ENCODE results near the gene TMEM239.

Gene TMEM239

GRCh38 chr20:2815242-2815900 lies 793 bp upstream of the TMEM239 start:
- FAIRE-seq = no peak
- no peak for DNase-seq (ENCODE audit: insufficient read length, low spot score)
- TF ChIP-seq CTCF (IDR thresholded peaks at IDR 0.05; ENCODE audit: insufficient read depth, missing control alignments) = no peak

GRCh38 chr20:2816583-2817340 lies 598 bp downstream of the TMEM239 start:
- DNase-seq (ENCODE audit: insufficient read length, low spot score) = no peak
- TF ChIP-seq CTCF (IDR thresholded peaks at IDR 0.05; ENCODE audit: insufficient read depth, missing control alignments) = no peak

GRCh38 chr20:2817341-2817726 lies 1.2 kb downstream of the TMEM239 start:
- no peak for FAIRE-seq
- no peak for DNase-seq (ENCODE audit: insufficient read length, low spot score)
- no peak for TF ChIP-seq CTCF (IDR thresholded peaks at IDR 0.05; ENCODE audit: insufficient read depth, missing control alignments)

More at GRCh38 chr20:2816583-2817340, 598 bp downstream of the TMEM239 start:
- FAIRE-seq = no peak

GRCh38 chr20:2817891-2818595 lies 1.9 kb downstream of the TMEM239 start:
- no peak for TF ChIP-seq CTCF (IDR thresholded peaks at IDR 0.05; ENCODE audit: insufficient read depth, missing control alignments)

GRCh38 chr20:2820084-2820895 lies 4.1 kb downstream of the TMEM239 start:
- DNase-seq (ENCODE audit: insufficient read length, low spot score) (no peak), FAIRE-seq (no peak)
- TF ChIP-seq CTCF (IDR thresholded peaks at IDR 0.05; ENCODE audit: insufficient read depth, missing control alignments) = no peak

More at GRCh38 chr20:2817891-2818595, 1.9 kb downstream of the TMEM239 start:
- DNase-seq (ENCODE audit: insufficient read length, low spot score) (no peak), FAIRE-seq (no peak)

- FAIRE-seq = no peak
- TF ChIP-seq CTCF (IDR thresholded peaks at IDR 0.05; ENCODE audit: insufficient read depth, missing control alignments) = no peak
- no peak for DNase-seq (ENCODE audit: insufficient read length, low spot score)
Measured at GRCh38 chr20:2820896-2821869, 5.0 kb downstream of the TMEM239 start.
